ENCODE results near the gene RAB37.

Gene RAB37

GRCh38 chr17:74776990-74777389 lies 39.9 kb downstream of the RAB37 start:
- DNase-seq (ENCODE audit: insufficient read length, low spot score), result no peak
- no peak for TF ChIP-seq CTCF (IDR thresholded peaks at IDR 0.05; ENCODE audit: insufficient read depth, missing control alignments)
- FAIRE-seq, result no peak

DNA sequence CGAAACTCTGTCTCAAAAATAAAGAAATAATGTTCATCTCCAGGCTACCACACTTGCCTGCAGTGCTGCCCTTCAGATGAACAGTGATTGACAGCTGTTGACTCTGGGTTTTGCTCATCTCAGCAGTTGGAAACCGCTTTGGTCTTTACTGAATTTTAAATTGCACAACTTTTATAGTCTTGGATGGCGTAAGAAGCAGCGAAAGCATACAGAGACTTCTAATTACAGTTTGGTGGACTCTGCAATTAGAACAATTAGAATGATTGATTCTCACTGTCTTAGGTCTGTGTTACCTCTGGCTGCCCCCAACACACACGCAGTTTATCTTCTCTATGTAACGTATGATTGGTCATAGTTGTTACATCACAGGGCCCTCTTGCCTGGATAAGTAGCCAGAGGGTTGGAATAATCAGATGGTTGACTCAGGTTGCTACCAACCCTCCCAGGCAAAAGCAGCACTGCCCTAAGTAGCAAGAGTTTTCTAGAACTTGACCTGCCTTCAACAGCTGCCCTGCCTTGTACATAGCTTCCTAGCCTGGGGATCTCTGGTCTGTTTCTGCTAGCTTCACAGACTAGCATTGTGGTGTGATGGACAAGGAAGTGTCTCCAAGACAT lies 41.0 kb downstream of the RAB37 start:
- FAIRE-seq (no peak), DNase-seq (ENCODE audit: insufficient read length, low spot score) (no peak)
- no peak for TF ChIP-seq CTCF (IDR thresholded peaks at IDR 0.05; ENCODE audit: insufficient read depth, missing control alignments)

DNA sequence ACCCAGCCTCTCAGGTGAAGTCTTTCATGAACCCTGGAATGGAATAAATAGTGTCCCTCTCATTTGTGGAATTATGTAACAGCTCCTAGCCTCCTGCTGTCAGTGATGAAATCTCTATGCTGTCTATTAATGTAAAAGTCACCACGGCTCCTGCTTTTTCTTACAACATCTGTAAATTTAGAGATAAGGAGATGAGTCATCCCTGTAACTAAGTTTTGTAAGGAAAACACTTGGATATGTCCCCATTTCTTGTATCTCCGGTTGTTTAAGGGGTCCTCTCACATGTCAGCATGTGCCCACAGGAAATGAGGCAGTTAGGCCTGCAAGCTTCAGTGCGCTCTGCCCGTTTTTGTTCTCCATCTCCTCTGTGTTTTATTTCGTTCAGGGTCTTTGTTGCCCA lies 41.9 kb downstream of the RAB37 start:
- no peak for FAIRE-seq
- no peak for DNase-seq (ENCODE audit: insufficient read length, low spot score)
- TF ChIP-seq CTCF (IDR thresholded peaks at IDR 0.05; ENCODE audit: insufficient read depth, missing control alignments), result no peak

- DNase-seq (ENCODE audit: insufficient read length, low spot score) (no peak), FAIRE-seq (no peak)
- no peak for TF ChIP-seq CTCF (IDR thresholded peaks at IDR 0.05; ENCODE audit: insufficient read depth, missing control alignments)
Measured at GRCh38 chr17:74779501-74779900, 42.4 kb downstream of the RAB37 start.

GRCh38 chr17:74779948-74780400 lies 42.9 kb downstream of the RAB37 start:
- DNase-seq (ENCODE audit: insufficient read length, low spot score) (no peak), FAIRE-seq (no peak)
- TF ChIP-seq CTCF (IDR thresholded peaks at IDR 0.05; ENCODE audit: insufficient read depth, missing control alignments), result no peak

- peak; percentile 59 for TF ChIP-seq CTCF (IDR thresholded peaks at IDR 0.05; ENCODE audit: insufficient read depth, missing control alignments)
- no peak for FAIRE-seq
- no peak for DNase-seq (ENCODE audit: insufficient read length, low spot score)
Measured at GRCh38 chr17:74780443-74781238, 43.6 kb downstream of the RAB37 start.

- TF ChIP-seq CTCF (IDR thresholded peaks at IDR 0.05; ENCODE audit: insufficient read depth, missing control alignments), result no peak
- DNase-seq (ENCODE audit: insufficient read length, low spot score), result no peak
- FAIRE-seq, result no peak
Measured at GRCh38 chr17:74782571-74782970, 45.5 kb downstream of the RAB37 start.

All from D721Med (cell line).